Smooth muscle cell of bladder (primary cell): ENCODE results near the gene KLRC2. TPM values are rescaled to one million over a fixed set of nuclear protein-coding genes. Genes with fewer than 3 reads are reported as not detected.

ENCODE experiments used
- total RNA-seq: library from RNA; depleted of rRNA; stranded (reverse); fragments of >200 nt; gene quantifications from 2 replicates; pipeline ENCODE4 v1.2.3, GENCODE V29; 2014

The KLRC2 gene
- total RNA-seq, result not detected in 2 replicates

DNA sequence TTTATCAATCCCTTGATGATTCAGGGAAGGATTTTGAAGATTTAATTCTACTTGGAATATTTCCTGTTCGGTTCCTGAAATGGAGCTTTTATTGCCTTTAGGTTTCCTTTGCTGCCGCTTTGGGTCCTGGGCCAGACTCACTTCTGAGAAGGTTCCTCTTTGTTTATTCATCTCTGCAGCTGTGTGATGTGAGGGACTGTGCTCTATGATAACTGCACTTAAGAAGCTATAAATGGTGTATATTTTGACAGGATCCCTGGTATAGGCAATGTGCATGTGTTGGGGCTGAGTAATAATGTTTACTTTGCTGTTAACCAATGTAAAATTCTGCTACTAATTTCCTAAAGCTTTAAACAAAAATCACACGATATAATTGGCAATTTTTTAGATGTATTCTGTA lies at the start of gene KLRC2:
TSS of gene KLRC2 (minus strand) at position 195 of the 400 bp plus-strand sequence. CDS start at position 171, 24 bp downstream.

DNA sequence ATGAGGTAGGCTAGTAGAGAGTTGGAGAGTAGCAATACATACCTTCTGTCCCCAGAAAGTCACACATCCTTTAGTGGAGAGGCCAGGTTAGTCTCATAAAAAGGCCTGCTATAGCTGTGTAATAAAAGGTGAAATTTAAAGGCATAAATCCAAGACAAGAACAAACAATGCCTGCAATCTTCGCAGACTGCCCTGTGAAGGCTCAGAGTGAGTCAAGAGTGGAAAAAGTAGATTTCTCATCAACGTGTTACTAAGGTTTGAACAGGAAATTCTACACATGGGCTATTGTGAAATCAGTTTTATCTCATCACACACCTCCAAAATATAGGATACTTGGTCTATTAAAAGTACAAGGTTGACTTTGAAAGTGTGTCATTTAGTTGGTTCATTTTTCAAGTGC lies 17.3 kb upstream of the KLRC2 start, which contains the start of gene KLRC1:
TSS of gene KLRC1 (minus strand) at position 222 of the 400 bp plus-strand sequence. CDS start 2,221 bp downstream, outside the sequence.

DNA sequence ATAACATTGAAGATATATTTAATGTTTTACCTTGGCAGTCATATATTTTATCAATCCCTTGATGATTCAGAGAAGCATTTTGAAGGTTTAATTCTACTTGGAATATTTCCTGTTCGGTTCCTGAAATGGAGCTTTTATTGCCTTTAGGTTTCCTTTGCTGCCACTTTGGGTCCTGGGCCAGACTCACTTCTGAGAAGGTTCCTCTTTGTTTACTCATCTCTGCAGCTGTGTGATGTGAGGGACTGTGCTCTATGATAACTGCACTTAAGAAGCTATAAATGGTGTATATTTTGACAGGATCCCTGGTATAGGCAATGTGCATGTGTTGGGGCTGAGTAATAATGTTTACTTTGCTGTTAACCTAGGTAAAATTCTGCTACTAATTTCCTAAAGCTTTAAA lies 15.5 kb downstream of the KLRC2 start, which contains the start of gene KLRC3:
TSS of gene KLRC3 (minus strand) at position 262 of the 400 bp plus-strand sequence. CDS start at position 217, 45 bp downstream.

DNA sequence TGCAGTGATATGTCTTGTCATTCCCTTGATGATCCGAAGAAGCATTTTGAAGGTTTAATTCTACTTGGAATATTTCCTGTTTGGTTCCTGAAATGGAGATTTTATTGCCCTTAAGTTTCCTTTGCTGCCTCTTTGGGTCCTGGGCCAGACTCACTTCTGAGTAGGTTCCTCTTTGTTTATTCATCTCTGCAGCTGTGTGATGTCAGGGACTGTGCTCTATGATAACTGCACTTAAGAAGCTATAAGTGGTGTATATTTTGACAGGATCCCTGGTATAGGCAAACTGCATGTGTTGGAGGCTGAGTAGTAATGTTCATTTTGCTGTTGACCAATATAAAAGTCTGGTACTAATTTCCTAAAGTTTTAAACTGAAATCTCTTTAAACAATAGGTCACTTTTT lies 26.4 kb downstream of the KLRC2 start, which contains the start of gene KLRC4:
TSS of gene KLRC4 (minus strand) at position 366 of the 400 bp plus-strand sequence. CDS start at position 184, 182 bp downstream.

DNA sequence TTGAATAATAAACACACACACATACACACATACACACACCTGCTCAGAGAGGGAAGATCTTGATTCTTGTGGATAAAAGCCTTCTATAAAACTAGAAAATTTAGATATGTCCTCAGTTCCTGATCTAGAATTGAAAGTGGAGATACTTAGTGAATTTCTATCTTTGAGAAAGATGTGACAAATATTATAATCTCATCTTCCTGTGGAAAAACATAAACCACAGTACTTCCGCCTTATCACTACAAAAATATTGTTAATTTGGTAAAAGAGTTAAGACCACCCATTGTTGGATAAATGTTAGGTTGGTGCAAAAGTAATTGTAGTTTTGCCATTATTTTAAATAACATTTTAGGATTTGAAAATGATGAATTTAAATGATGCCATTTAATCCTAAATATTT lies 45.9 kb downstream of the KLRC2 start, which contains the start of gene KLRK1:
TSS of gene KLRK1 (minus strand) at position 138 of the 400 bp plus-strand sequence. CDS start 1,231 bp downstream, outside the sequence.

Other genes starting within 250 kb of the KLRC2 start
- gene GABARAPL1, start 223.1 kb downstream of the KLRC2 start, total RNA-seq, result 71.4 and 77.6 TPM in 2 replicates
- gene KLRD1, start 128.1 kb downstream of the KLRC2 start, total RNA-seq, result under 0.01 and 0.46 TPM in 2 replicates
- gene KLRK1, start 46.0 kb downstream of the KLRC2 start, total RNA-seq, result not detected in 2 replicates
- not detected in 2 replicates for gene KLRC4, start 26.3 kb downstream of the KLRC2 start, total RNA-seq
- gene KLRC3, start 15.4 kb downstream of the KLRC2 start, total RNA-seq, result not detected in 2 replicates
- gene KLRC1, start 17.4 kb upstream of the KLRC2 start, total RNA-seq, result not detected in 2 replicates
- gene EIF2S3B, start 69.9 kb upstream of the KLRC2 start, total RNA-seq, result 0.92 and 16.2 TPM in 2 replicates
- 16.4 and 22.8 TPM in 2 replicates for gene MAGOHB, start 177.6 kb upstream of the KLRC2 start, total RNA-seq
- 0.09 and 0.14 TPM in 2 replicates for gene STYK1, start 238.0 kb upstream of the KLRC2 start, total RNA-seq